Neural progenitor cell (in vitro differentiated cells): Measurements from ENCODE around the gene LMLN. TPM values are rescaled to one million over a fixed set of nuclear protein-coding genes. Genes with fewer than 3 reads are reported as not detected.
"Not testable (repeated sequence)": the region's sequence is repeated elsewhere in the genome, so short reads cannot be mapped to it uniquely, and the experiment has no call there.

Experiments used
- DNase-seq: peaks from one replicate; pipeline ENCODE4 v3.0.0-alpha.2; 2016; ENCODE audit warnings: low spot score
- H2AFZ ChIP-seq: fragments of 200-600 bp; sonication (generic); replicated peaks from 2 replicates; pipeline ENCODE4 v1.6.1; 2016; ENCODE audit warnings: antibody characterized with exemption
- H3F3A ChIP-seq: fragments of 200-600 bp; sonication (generic); 2 replicates; pipeline ENCODE4 v1.6.1; 2016; ENCODE audit warnings: antibody characterized with exemption, low read depth
- H3K27ac ChIP-seq: fragments of 200-600 bp; sonication (generic); 2 replicates; pipeline ENCODE4 v1.5.1; 2016; ENCODE audit warnings: mild to moderate bottlenecking
- H3K27me3 ChIP-seq: fragments of 200-600 bp; sonication (generic); 2 replicates; pipeline ENCODE4 v1.6.1; 2016; ENCODE audit warnings: mild to moderate bottlenecking, moderate library complexity
- H3K36me3 ChIP-seq: fragments of 200-600 bp; sonication (generic); 2 replicates; pipeline ENCODE4 v1.5.1; 2016
- H3K4me1 ChIP-seq: fragments of 200-600 bp; sonication (generic); 2 replicates; pipeline ENCODE4 v1.6.1; 2016; ENCODE audit warnings: mixed run types
- H3K4me2 ChIP-seq: fragments of 200-600 bp; sonication (generic); 2 replicates; pipeline ENCODE4 v1.6.1; 2016
- H3K4me3 ChIP-seq: fragments of 200-600 bp; sonication (generic); 2 replicates; pipeline ENCODE4 v1.5.1; 2016
- H3K79me2 ChIP-seq: fragments of 200-600 bp; sonication (generic); 2 replicates; pipeline ENCODE4 v1.6.1; 2016; ENCODE audit warnings: low read depth
- H3K9ac ChIP-seq: fragments of 200-600 bp; sonication (generic); 2 replicates; pipeline ENCODE4 v1.6.1; 2016
- H3K9me3 ChIP-seq: fragments of 200-600 bp; sonication (generic); 2 replicates; pipeline ENCODE4 v1.5.1; 2016; ENCODE audit warnings: low read depth
- H4K20me1 ChIP-seq: fragments of 200-600 bp; sonication (generic); 2 replicates; pipeline ENCODE4 v1.6.1; 2016; ENCODE audit warnings: low read depth
- H3K27ac Mint-ChIP-seq: 3 replicates; pipeline ENCODE4 v1.8.0; 2021; ENCODE audit warnings: mixed read lengths
- H3K27me3 Mint-ChIP-seq: 2 replicates; pipeline ENCODE4 v1.8.0; 2022; ENCODE audit warnings: low read depth, mild to moderate bottlenecking, inconsistent platforms, moderate library complexity, mixed read lengths; ENCODE audit not compliant: insufficient read depth
- H3K36me3 Mint-ChIP-seq: 3 replicates; pipeline ENCODE4 v1.8.0; 2021; ENCODE audit warnings: mixed read lengths
- H3K4me1 Mint-ChIP-seq: 3 replicates; pipeline ENCODE4 v1.8.0; 2021; ENCODE audit warnings: mixed read lengths
- H3K4me3 Mint-ChIP-seq: 3 replicates; pipeline ENCODE4 v1.8.0; 2021; ENCODE audit warnings: mild to moderate bottlenecking, moderate library complexity, mixed read lengths
- H3K9me3 Mint-ChIP-seq: 3 replicates; pipeline ENCODE4 v1.8.0; 2020; ENCODE audit warnings: mixed read lengths
- EZH2 ChIP-seq: fragments of 200-600 bp; sonication (generic); IDR thresholded peaks from 2 replicates; pipeline ENCODE4 v1.6.1; 2017; ENCODE audit warnings: antibody characterized with exemption, mild to moderate bottlenecking, moderate library complexity
- EZH2phosphoT487 ChIP-seq: fragments of 200-600 bp; sonication (generic); IDR thresholded peaks from 2 replicates; pipeline ENCODE4 v1.6.1; 2017; ENCODE audit warnings: antibody characterized with exemption
- total RNA-seq: library from RNA; depleted of rRNA; stranded (reverse); fragments of >200 nt; gene quantifications from 2 replicates; pipeline ENCODE4 v1.2.3, GENCODE V29; 2015; ENCODE audit warnings: low replicate concordance
- TF ChIP-seq, protein P1 (sequence below): fragments of 200-600 bp; sonication (generic); IDR thresholded peaks from 2 replicates; pipeline ENCODE4 v1.5.1; 2017; ENCODE audit warnings: antibody characterized with exemption, mild to moderate bottlenecking

LMLN gene
- total RNA-seq, 1 donor from 2014 or later = 11.2 TPM

DNA sequence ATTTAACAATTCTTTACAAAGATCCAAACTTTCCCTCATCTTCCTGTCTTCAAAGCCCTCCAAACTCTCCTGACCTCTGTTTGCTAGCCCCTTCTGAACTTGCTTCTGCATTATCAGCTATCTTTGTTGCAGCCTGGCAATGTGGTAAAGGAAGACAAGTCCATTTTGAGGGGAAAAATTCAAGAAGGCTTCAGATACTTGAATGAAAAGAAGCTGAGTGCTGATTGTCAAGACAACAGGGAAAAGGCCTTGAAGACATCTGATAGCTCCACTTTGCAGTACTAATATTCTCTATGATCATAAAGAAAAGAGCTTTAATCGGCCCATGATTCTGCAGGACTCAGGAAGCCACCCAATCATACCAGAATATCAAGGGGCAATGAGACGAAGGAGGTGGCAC, 91.8 kb downstream of the LMLN start:
- Mint-ChIP-seq H3K4me1 (no peaks in the 10 kb centered on the region), H3K27ac (no peak overlapping the region), H3K4me3 (no peak overlapping the region), H3K27me3 (peaks cover 8% of the 10 kb centered on the region), H3K9me3 (peaks cover 17% of the 10 kb centered on the region), H3K36me3 (no peaks in the 10 kb centered on the region)
- Histone ChIP-seq H2AFZ (no peak overlapping the region), H3F3A (no peaks in the 10 kb centered on the region), H3K36me3 (no peaks in the 10 kb centered on the region), H3K4me2 (no peak overlapping the region), H3K27me3 (no peaks in the 10 kb centered on the region), H3K4me3 (no peak overlapping the region), H3K4me1 (no peaks in the 10 kb centered on the region), H4K20me1 (no peaks in the 10 kb centered on the region), H3K9ac (no peak overlapping the region), H3K79me2 (no peaks in the 10 kb centered on the region), H3K27ac (no peak overlapping the region), H3K9me3 (no peaks in the 10 kb centered on the region)
- TF ChIP-seq EZH2 = no peak
- TF ChIP-seq, protein P1, sequence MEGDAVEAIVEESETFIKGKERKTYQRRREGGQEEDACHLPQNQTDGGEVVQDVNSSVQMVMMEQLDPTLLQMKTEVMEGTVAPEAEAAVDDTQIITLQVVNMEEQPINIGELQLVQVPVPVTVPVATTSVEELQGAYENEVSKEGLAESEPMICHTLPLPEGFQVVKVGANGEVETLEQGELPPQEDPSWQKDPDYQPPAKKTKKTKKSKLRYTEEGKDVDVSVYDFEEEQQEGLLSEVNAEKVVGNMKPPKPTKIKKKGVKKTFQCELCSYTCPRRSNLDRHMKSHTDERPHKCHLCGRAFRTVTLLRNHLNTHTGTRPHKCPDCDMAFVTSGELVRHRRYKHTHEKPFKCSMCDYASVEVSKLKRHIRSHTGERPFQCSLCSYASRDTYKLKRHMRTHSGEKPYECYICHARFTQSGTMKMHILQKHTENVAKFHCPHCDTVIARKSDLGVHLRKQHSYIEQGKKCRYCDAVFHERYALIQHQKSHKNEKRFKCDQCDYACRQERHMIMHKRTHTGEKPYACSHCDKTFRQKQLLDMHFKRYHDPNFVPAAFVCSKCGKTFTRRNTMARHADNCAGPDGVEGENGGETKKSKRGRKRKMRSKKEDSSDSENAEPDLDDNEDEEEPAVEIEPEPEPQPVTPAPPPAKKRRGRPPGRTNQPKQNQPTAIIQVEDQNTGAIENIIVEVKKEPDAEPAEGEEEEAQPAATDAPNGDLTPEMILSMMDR = no peak
- no peak for TF ChIP-seq EZH2phosphoT487
- DNase-seq = no peak

DNA sequence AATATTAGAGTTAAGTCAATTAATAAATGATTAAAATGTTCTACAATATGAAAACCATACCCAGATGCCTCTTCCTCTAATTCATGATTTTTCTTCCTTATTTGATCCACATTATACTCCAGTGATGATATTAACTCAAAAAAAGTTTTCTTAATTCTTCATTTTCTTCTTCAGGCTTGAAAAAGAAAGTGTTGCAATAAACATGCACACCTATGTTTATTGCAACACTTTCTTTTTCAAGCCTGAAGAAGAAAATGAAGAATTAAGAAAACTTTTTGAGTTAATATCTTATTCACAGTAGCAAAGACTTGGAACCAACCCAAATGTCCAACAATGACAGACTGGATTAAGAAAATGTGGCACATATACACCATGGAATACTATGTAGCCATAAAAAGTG, 93.4 kb downstream of the LMLN start:
- not testable (repeated sequence) for H3K36me3 ChIP-seq, H3K36me3 Mint-ChIP-seq, H3K4me1 Mint-ChIP-seq, H3K4me3 Mint-ChIP-seq, H3K4me2 ChIP-seq, H3K79me2 ChIP-seq, H3K4me1 ChIP-seq, H3K27ac Mint-ChIP-seq, H3K9ac ChIP-seq, H4K20me1 ChIP-seq, H3K4me3 ChIP-seq, H3K27me3 ChIP-seq, DNase-seq, H3K27me3 Mint-ChIP-seq, H3K9me3 ChIP-seq, H3K27ac ChIP-seq, H3F3A ChIP-seq, H2AFZ ChIP-seq
- peaks cover 17% of the 10 kb centered on the region for H3K9me3 Mint-ChIP-seq

DNA sequence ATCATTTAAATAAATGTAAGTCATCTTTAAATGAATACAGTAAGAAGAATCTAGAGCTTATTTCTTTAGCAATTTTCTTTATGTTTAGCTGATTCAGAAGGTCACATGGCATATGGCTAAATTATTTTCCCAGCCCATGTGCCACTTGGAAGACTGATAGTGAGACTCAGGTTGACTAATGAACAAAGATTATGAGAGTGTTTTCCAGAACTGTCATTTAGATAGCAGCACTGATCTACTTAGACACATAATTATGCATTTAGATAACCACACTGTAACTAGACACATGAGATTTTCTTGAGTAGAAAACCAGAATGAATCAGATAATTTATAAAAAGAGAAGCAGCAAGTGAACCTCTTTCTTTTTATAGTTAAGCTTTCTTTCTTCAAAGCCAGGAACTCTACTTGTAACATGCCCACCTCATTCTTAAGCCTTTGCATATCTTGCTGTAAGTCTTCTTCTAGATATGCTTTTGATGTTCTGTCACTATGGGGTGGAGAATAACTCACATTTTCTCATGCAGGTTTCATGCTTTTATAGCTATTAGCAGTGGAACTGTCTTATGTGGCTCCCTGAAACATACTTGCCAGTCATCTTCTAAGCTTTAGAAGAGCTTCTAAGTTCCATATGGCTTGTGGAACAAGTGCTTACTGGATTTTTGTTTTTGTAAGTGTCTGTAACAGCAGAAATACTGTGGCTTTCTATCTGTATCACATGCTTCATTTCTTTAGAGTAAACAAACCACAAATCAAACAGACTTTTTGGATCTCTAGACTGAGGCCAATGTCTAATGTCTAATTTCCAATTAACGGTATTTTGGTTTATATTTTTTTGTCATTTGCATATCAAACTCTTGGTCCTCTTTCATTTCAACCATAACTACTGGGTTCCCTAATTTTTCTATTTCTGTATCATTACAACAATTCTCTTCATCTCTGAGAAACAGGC, 101.4 kb downstream of the LMLN start:
- Histone ChIP-seq H2AFZ (no peak overlapping the region), H3K79me2 (no peaks in the 10 kb centered on the region), H4K20me1 (no peaks in the 10 kb centered on the region), H3K9ac (no peak overlapping the region), H3K27me3 (peaks cover 50% of the 10 kb centered on the region), H3K4me1 (no peaks in the 10 kb centered on the region), H3K4me3 (no peak overlapping the region), H3K9me3 (no peaks in the 10 kb centered on the region), H3K27ac (no peak overlapping the region), H3K36me3 (no peaks in the 10 kb centered on the region), H3K4me2 (no peak overlapping the region), H3F3A (no peaks in the 10 kb centered on the region)
- TF ChIP-seq EZH2phosphoT487 = no peak
- TF ChIP-seq EZH2 = no peak
- TF ChIP-seq, protein P1 = no peak
- Mint-ChIP-seq H3K27ac (no peak overlapping the region), H3K36me3 (no peaks in the 10 kb centered on the region), H3K27me3 (no peaks in the 10 kb centered on the region), H3K9me3 (no peaks in the 10 kb centered on the region), H3K4me1 (no peaks in the 10 kb centered on the region), H3K4me3 (no peak overlapping the region)
- no peak for DNase-seq

DNA sequence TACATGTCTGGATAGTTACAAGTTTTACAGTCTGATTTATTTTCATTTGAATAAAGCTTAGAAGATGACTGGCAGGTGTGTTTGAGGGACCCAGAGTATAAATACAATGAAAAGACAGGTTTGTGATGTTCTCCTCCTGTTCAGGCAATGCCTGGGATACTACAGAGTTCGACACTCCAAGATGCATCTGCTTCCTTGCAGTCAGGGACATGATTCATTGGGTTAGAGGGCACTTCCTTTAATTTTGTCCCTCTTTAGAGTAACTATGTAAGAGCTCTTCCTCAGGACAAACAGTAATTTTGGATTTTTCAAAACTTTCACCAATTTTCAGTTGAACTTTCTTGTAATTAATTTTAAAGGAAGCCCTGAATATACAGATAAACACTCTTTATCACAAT, 102.0 kb downstream of the LMLN start:
- no peak overlapping the region for H3K9ac ChIP-seq
- Mint-ChIP-seq H3K27ac (no peak overlapping the region), H3K27me3 (no peaks in the 10 kb centered on the region), H3K4me3 (no peak overlapping the region), H3K4me1 (no peaks in the 10 kb centered on the region), H3K9me3 (no peaks in the 10 kb centered on the region), H3K36me3 (no peaks in the 10 kb centered on the region)
- no peak overlapping the region for H3K4me2 ChIP-seq
- H3F3A ChIP-seq = no peaks in the 10 kb centered on the region
- DNase-seq = no peak
- no peak overlapping the region for H3K4me3 ChIP-seq
- TF ChIP-seq EZH2 (no peak), EZH2phosphoT487 (no peak)
- H3K27me3 ChIP-seq = peaks cover 50% of the 10 kb centered on the region
- no peak overlapping the region for H3K27ac ChIP-seq
- H3K9me3 ChIP-seq = no peaks in the 10 kb centered on the region
- H3K4me1 ChIP-seq = no peaks in the 10 kb centered on the region
- H3K36me3 ChIP-seq = no peaks in the 10 kb centered on the region
- no peaks in the 10 kb centered on the region for H4K20me1 ChIP-seq
- no peaks in the 10 kb centered on the region for H3K79me2 ChIP-seq
- H2AFZ ChIP-seq = no peak overlapping the region
